GM10266 (cell line): ENCODE data around the gene CFDP1.
"Not testable (repeated sequence)": the region's sequence is repeated elsewhere in the genome, so short reads cannot be mapped to it uniquely, and the experiment has no call there.

Source experiments
- DNase-seq: peaks from one replicate; pipeline ENCODE4 v3.0.0; 2012; ENCODE audit errors: extremely low spot score
- TF ChIP-seq, protein P1 (sequence below): IDR thresholded peaks from 2 replicates; pipeline ENCODE4 v1.5.1; 2012; ENCODE audit warnings: mild to moderate bottlenecking, low read depth; ENCODE audit not compliant: control insufficient read depth, insufficient read depth; ENCODE audit errors: missing control alignments

CFDP1 gene

DNA sequence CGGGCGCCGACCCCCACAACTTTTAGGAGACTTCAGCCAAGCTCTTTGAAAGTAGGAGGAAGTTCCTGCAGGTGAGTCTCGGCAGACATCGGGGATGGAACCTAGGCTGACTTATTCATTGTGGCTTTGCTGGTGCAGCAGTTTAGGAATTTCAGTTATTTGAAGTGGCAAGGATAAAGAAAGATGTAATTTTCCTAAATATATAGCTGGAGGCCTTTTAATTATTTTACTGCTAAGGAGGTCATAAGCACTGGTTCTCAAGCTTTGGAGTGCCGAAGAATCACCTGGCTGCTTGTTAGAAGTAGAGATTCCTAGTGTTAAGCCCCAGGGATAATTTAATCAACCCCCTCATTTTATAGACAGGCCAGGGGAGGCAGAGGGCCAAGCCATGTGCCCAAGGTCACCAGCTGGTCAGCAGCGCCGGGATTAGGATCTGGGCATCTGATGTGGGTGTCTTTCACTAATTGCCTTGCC lies 152.9 kb downstream of the CFDP1 start:
- TF ChIP-seq, protein P1, sequence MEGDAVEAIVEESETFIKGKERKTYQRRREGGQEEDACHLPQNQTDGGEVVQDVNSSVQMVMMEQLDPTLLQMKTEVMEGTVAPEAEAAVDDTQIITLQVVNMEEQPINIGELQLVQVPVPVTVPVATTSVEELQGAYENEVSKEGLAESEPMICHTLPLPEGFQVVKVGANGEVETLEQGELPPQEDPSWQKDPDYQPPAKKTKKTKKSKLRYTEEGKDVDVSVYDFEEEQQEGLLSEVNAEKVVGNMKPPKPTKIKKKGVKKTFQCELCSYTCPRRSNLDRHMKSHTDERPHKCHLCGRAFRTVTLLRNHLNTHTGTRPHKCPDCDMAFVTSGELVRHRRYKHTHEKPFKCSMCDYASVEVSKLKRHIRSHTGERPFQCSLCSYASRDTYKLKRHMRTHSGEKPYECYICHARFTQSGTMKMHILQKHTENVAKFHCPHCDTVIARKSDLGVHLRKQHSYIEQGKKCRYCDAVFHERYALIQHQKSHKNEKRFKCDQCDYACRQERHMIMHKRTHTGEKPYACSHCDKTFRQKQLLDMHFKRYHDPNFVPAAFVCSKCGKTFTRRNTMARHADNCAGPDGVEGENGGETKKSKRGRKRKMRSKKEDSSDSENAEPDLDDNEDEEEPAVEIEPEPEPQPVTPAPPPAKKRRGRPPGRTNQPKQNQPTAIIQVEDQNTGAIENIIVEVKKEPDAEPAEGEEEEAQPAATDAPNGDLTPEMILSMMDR, result no peak
- no peak for DNase-seq

DNA sequence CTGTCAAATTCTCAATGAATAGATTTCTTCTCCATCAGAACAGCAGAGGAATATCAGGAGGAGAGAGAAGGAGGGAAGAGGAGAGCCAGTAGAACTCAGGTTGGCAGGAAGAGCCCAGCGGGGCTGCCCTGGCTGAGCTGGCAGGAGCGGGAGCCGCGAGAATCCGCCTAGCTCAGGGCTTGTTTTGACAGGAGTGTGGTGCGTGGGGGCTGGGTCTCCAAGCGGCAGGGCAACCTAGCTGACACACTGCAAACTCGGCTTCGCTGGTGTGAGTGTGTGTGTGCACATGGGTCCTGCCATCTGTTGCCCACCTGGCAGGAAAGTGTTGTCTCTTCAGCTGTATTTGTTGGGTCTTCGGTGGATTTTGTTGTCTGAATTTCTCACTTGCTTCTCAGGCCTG lies 154.0 kb downstream of the CFDP1 start:
- TF ChIP-seq, protein P1, result no peak
- DNase-seq, result no peak

DNA sequence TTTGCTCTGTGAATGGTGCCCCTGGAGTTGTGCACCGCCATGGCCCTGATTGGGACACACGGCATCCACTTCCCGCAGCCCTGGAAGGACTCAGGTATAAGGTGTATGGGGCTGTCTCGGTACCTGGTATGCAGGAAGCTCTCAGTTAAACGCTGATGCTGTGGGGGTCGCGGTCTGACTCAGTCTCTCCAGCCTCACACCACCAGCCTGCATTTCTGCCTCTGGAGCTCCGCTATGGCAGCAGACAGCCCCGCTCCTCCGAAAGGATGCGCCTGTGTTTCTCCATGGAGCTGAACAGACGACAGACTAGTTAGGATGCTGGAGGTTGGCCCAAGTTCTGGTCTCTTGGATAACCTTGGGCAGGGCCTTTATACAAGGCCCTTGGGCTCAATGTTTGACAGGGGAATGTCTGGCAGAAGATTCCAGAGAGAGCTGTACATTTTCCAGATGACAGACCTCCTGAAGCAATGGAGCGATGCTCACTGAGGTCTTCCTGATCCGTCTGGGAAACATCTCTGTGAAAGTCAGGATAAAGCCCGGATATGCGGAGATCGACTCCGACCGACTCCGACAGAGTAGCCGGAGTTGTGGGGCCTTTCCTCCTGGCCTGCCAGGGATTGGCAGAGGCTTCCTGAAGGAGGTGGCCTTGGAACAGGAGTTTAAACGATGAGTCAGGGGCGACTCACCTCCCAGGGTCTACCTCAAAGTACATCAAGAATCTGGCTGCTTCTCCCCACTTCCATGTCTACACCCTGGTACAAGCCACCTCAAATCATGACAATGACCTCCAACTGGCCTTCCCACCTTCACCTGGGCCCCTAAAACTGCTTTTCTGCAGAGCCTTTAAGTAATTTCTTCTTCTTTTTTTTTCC lies 160.0 kb downstream of the CFDP1 start:
- no peak for DNase-seq
- TF ChIP-seq, protein P1, result no peak

DNA sequence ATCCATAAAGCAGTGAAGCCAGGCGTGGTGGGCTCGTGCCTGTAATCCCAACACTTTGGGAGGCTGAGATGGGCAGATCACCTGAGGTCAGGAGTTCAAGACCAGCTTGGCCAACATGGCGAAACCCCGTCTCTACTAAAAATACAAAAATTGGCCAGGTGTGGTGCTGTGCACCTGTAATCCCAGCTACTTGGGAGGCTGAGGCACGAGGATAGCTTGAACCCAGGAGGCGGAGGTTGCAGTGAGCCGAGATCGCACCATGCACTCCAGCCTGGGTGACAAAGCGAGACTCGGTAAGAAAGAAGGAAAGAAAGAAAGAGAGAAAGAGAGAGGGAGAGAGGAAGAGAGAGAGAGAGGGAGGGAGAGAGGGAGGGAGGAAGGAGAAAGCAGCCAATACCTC lies 160.7 kb downstream of the CFDP1 start:
- DNase-seq, result not testable (repeated sequence)

DNA sequence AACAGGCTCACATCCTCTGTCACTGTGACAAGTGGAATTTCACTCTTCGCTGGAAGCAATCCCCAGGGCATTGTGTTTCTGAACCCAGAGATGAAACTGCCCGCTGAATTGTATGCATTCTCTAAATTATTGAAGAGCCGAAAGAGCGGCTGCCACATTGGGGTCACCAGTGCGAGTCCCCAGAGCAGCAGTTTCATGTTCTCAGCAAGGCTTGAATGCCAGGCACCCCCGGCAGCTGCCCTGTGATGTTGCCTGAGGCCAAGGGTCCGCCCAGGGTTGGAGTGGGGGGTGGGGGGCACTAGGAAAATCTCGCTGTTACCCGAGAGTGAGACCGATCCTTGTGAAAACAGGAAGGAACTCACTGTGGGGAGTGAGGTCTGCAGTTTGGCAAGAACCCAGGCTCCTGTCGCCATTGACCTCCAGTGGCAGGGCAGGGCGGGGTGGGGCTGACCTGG lies 161.2 kb downstream of the CFDP1 start:
- TF ChIP-seq, protein P1, result no peak
- peak; percentile 27 for DNase-seq

DNA sequence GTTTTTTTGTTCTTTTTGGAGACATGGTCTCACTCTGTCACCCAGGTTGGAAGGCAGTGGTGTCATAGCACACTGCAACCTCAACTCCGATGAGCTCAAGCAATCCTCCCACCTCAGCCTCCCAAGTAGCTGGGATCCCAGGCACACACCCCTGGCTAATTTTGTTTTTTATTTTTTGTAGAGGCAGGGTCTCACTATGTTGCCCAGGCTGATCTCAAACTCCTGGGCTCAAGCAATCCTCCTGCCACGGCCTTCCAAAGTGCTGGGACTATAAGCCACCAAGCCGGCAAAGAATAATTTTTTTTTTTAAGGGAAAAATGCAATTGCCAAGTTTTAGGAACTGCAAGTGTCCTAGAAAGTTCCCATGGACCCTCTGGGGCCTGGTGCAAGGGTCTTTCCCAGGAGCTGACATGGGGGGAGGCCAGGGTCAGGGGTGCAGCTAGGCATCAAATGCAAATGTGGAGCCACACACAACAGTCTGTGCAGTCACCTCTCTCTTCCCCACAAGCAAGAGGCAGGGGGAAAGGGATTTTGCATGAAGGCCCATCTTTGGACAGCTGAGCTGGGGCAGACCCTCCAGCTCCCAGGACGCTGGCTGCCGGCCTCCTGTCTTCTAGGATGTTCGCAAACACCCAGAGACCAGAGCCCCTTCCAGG lies 161.7 kb downstream of the CFDP1 start:
- peak; percentile 24 for DNase-seq
- TF ChIP-seq, protein P1, result no peak

DNA sequence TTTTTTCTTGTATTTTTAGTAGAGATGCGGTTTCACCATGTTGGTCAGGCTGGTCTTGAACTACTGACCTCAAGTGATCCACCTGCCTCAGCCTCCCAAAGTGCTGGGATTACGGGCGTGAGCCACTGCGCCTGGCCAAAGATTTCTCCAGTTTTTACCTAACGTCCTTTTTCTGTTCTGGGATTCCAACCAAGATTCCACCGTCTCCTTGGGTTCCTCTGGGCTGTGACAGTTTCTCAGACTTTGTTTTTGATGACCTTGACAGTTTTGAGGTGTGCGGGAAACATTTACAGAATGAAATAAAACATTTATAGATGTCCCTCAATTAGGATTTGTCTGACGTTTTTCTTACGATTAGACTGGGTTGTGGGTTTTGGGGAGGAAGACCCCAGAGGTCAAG lies 163.9 kb downstream of the CFDP1 start:
- not testable (repeated sequence) for DNase-seq

DNA sequence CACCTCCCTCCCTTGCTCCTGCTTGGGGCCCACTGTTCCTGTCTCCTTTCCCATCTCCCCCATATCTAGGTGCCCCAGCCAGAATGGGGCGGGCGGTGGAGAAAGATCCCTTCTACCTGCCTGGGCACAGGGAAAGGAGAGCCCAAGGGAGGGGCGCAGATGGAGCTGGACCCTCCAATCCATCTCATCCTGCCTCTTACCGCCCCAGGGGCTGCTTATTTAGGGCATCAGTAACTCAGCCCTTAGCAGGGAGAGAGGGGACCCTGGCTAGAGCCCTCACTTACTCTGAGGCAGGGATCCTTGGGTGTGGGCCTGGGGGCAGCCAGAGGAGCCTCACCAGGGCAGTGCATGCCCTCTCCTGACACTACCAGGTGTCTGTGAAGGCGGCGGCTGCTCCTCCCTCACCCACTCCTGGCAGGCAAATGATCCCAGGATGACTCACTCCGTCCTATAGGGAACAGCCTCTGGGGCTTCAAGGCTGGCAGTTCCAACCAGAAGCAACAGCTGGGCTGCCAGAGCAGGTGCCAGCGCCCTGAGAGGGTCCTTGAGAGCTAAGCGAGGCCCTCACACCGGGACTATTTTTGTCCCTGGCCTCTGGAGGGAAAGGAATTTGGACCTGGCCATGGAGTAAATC lies 165.6 kb downstream of the CFDP1 start:
- DNase-seq, result peak; percentile 38
- TF ChIP-seq, protein P1, result no peak
